ENCODE results near the gene STOML1. TPM values are rescaled to one million over a fixed set of nuclear protein-coding genes. Genes with fewer than 3 reads are reported as not detected.

STOML1 gene
- total RNA-seq, 1 experiment from 2014 or later, result 2.5 TPM

DNA sequence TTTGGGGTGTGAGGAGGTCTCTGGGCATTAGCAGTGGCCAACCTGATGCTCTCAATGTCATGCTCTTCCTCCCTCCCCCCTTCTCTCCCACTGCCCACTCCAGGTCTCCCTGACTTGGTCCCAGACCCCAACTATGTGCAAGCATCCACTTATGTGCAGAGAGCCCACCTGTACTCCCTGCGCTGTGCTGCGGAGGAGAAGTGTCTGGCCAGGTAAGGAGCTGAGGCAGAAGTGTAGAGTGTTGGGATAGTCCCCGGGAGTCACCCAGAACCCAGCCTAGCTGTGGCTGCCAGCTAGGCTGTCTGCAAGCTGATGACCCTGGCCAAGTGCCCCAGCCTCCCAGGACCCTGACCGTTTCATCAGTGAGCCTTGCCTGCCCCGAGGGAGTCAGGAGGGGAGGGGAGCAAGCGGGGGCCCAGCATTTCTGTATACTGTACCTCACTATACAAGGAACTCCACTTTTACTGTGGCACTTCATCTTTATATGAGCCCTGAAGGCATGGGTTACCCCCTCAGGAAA lies 49.3 kb downstream of the STOML1 start:
- Histone ChIP-seq H3T11ph (ENCODE audit: low read length) (no peak overlapping the region), H3K9ac (ENCODE audit: extremely low read depth, insufficient read length, low read length) (no peak overlapping the region), H3K18ac (ENCODE audit: insufficient read length, low read depth, low read length) (no peak overlapping the region), H3K4ac (ENCODE audit: low read depth, low read length) (no peak overlapping the region), H3K23me2 (ENCODE audit: insufficient read length, low read depth, low read length, poor library complexity, severe bottlenecking) (no peaks in the 10 kb centered on the region), H2AK5ac (ENCODE audit: insufficient read length, low read length) (no peak overlapping the region), H3K23ac (ENCODE audit: insufficient read length, low read depth, low read length) (no peak overlapping the region), H3K9me3 (ENCODE audit: control insufficient read depth, low read depth, low read length) (no peaks in the 10 kb centered on the region), H2BK120ac (ENCODE audit: low read depth, low read length, poor library complexity, severe bottlenecking) (no peak overlapping the region), H2BK20ac (ENCODE audit: low read depth, low read length, poor library complexity, severe bottlenecking) (no peak overlapping the region), H3K27me3 (ENCODE audit: insufficient read depth, low read length) (no peaks in the 10 kb centered on the region), H4K5ac (ENCODE audit: insufficient read length, low read depth, low read length) (no peak overlapping the region), H2BK15ac (ENCODE audit: low read depth, low read length) (no peak overlapping the region), H4K20me1 (ENCODE audit: control insufficient read depth, insufficient read depth, insufficient read length) (no peaks in the 10 kb centered on the region), H3K4me1 (ENCODE audit: insufficient read depth, low read length) (no peaks in the 10 kb centered on the region), H4K8ac (replicated peaks; ENCODE audit: insufficient read length, low read depth, low read length) (no peak overlapping the region), H4K91ac (ENCODE audit: insufficient read length, low read depth, low read length) (no peak overlapping the region), H3K56ac (ENCODE audit: insufficient read length, low read depth, low read length) (no peak overlapping the region), H3K4me2 (ENCODE audit: insufficient read depth, insufficient read length, low read length) (no peak overlapping the region), H3K79me1 (ENCODE audit: insufficient read depth, low read depth, low read length, poor library complexity, severe bottlenecking) (no peaks in the 10 kb centered on the region), H3K14ac (ENCODE audit: insufficient read depth, low read length) (no peak overlapping the region), H2BK5ac (ENCODE audit: insufficient read length, low read length) (no peak overlapping the region), H3K79me2 (ENCODE audit: insufficient read depth, low read length) (no peaks in the 10 kb centered on the region), H2BK12ac (ENCODE audit: insufficient read length, low read depth, low read length) (no peak overlapping the region), H3K27ac (ENCODE audit: insufficient read length, low read depth, low read length) (no peak overlapping the region), H2AFZ (ENCODE audit: low read length) (no peak overlapping the region)
- H3K4me1 Mint-ChIP-seq, result peaks cover 3 to 4% of the 10 kb centered on the region in 2 experiments; a peak in 2 of 4 replicates
- H3K36me3 Mint-ChIP-seq (ENCODE audit: insufficient read depth in 1 of 3, low read depth in 3 of 3), result no peaks in the 10 kb centered on the region
- TF ChIP-seq, protein P1, sequence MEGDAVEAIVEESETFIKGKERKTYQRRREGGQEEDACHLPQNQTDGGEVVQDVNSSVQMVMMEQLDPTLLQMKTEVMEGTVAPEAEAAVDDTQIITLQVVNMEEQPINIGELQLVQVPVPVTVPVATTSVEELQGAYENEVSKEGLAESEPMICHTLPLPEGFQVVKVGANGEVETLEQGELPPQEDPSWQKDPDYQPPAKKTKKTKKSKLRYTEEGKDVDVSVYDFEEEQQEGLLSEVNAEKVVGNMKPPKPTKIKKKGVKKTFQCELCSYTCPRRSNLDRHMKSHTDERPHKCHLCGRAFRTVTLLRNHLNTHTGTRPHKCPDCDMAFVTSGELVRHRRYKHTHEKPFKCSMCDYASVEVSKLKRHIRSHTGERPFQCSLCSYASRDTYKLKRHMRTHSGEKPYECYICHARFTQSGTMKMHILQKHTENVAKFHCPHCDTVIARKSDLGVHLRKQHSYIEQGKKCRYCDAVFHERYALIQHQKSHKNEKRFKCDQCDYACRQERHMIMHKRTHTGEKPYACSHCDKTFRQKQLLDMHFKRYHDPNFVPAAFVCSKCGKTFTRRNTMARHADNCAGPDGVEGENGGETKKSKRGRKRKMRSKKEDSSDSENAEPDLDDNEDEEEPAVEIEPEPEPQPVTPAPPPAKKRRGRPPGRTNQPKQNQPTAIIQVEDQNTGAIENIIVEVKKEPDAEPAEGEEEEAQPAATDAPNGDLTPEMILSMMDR (conservative IDR thresholded peaks at IDR 0.05), result no peak
- no peak overlapping the region; a peak in 1 of 7 replicates for H3K27ac Mint-ChIP-seq
- WGBS (ENCODE audit: extremely low coverage, insufficient read length, low lambda C conversion rate), result no CpG with 5 or more reads among the region's 6 CpGs
- H3K9me3 Mint-ChIP-seq, result no peaks in the 10 kb centered on the region
- DNase-seq, result no peak
- H3K4me3 Mint-ChIP-seq, result no peak overlapping the region
- peaks cover 10% of the 10 kb centered on the region; the same call in 1 of the 2 replicates for H3K27me3 Mint-ChIP-seq (ENCODE audit: low read depth)

Data from H9 (cell line).